Neural progenitor cell (in vitro differentiated cells): ENCODE results near the gene BTN2A1. TPM values are rescaled to one million over a fixed set of nuclear protein-coding genes. Genes with fewer than 3 reads are reported as not detected.

Experiments
- DNase-seq: peaks from one replicate; pipeline ENCODE4 v3.0.0-alpha.2; 2016; ENCODE audit warnings: low spot score
- H2AFZ ChIP-seq: fragments of 200-600 bp; sonication (generic); replicated peaks from 2 replicates; pipeline ENCODE4 v1.6.1; 2016; ENCODE audit warnings: antibody characterized with exemption
- H3F3A ChIP-seq: fragments of 200-600 bp; sonication (generic); 2 replicates; pipeline ENCODE4 v1.6.1; 2016; ENCODE audit warnings: antibody characterized with exemption, low read depth
- H3K27ac ChIP-seq: fragments of 200-600 bp; sonication (generic); 2 replicates; pipeline ENCODE4 v1.5.1; 2016; ENCODE audit warnings: mild to moderate bottlenecking
- H3K27me3 ChIP-seq: fragments of 200-600 bp; sonication (generic); 2 replicates; pipeline ENCODE4 v1.6.1; 2016; ENCODE audit warnings: mild to moderate bottlenecking, moderate library complexity
- H3K36me3 ChIP-seq: fragments of 200-600 bp; sonication (generic); 2 replicates; pipeline ENCODE4 v1.5.1; 2016
- H3K4me1 ChIP-seq: fragments of 200-600 bp; sonication (generic); 2 replicates; pipeline ENCODE4 v1.6.1; 2016; ENCODE audit warnings: mixed run types
- H3K4me2 ChIP-seq: fragments of 200-600 bp; sonication (generic); 2 replicates; pipeline ENCODE4 v1.6.1; 2016
- H3K4me3 ChIP-seq: fragments of 200-600 bp; sonication (generic); 2 replicates; pipeline ENCODE4 v1.5.1; 2016
- H3K79me2 ChIP-seq: fragments of 200-600 bp; sonication (generic); 2 replicates; pipeline ENCODE4 v1.6.1; 2016; ENCODE audit warnings: low read depth
- H3K9ac ChIP-seq: fragments of 200-600 bp; sonication (generic); 2 replicates; pipeline ENCODE4 v1.6.1; 2016
- H3K9me3 ChIP-seq: fragments of 200-600 bp; sonication (generic); 2 replicates; pipeline ENCODE4 v1.5.1; 2016; ENCODE audit warnings: low read depth
- H4K20me1 ChIP-seq: fragments of 200-600 bp; sonication (generic); 2 replicates; pipeline ENCODE4 v1.6.1; 2016; ENCODE audit warnings: low read depth
- H3K27ac Mint-ChIP-seq: 3 replicates; pipeline ENCODE4 v1.8.0; 2021; ENCODE audit warnings: mixed read lengths
- H3K27me3 Mint-ChIP-seq: 2 replicates; pipeline ENCODE4 v1.8.0; 2022; ENCODE audit warnings: low read depth, mild to moderate bottlenecking, inconsistent platforms, moderate library complexity, mixed read lengths; ENCODE audit not compliant: insufficient read depth
- H3K36me3 Mint-ChIP-seq: 3 replicates; pipeline ENCODE4 v1.8.0; 2021; ENCODE audit warnings: mixed read lengths
- H3K4me1 Mint-ChIP-seq: 3 replicates; pipeline ENCODE4 v1.8.0; 2021; ENCODE audit warnings: mixed read lengths
- H3K4me3 Mint-ChIP-seq: 3 replicates; pipeline ENCODE4 v1.8.0; 2021; ENCODE audit warnings: mild to moderate bottlenecking, moderate library complexity, mixed read lengths
- H3K9me3 Mint-ChIP-seq: 3 replicates; pipeline ENCODE4 v1.8.0; 2020; ENCODE audit warnings: mixed read lengths
- CTCF ChIP-seq: fragments of 200-600 bp; sonication (generic); IDR thresholded peaks from 2 replicates; pipeline ENCODE4 v1.5.1; 2017; ENCODE audit warnings: antibody characterized with exemption, mild to moderate bottlenecking
- EZH2 ChIP-seq: fragments of 200-600 bp; sonication (generic); IDR thresholded peaks from 2 replicates; pipeline ENCODE4 v1.6.1; 2017; ENCODE audit warnings: antibody characterized with exemption, mild to moderate bottlenecking, moderate library complexity
- EZH2phosphoT487 ChIP-seq: fragments of 200-600 bp; sonication (generic); IDR thresholded peaks from 2 replicates; pipeline ENCODE4 v1.6.1; 2017; ENCODE audit warnings: antibody characterized with exemption
- total RNA-seq: library from RNA; depleted of rRNA; stranded (reverse); fragments of >200 nt; gene quantifications from 2 replicates; pipeline ENCODE4 v1.2.3, GENCODE V29; 2015; ENCODE audit warnings: low replicate concordance

The BTN2A1 gene
- total RNA-seq, 1 donor from 2014 or later: 11.6 TPM

- H3K79me2 ChIP-seq: no peaks in the 10 kb centered on the region
- H3K4me1 Mint-ChIP-seq: peaks cover 22% of the 10 kb centered on the region
- peaks cover 16% of the 10 kb centered on the region for H3K9me3 Mint-ChIP-seq
- peak overlapping the region; percentile 96 for H2AFZ ChIP-seq
- no peaks in the 10 kb centered on the region for H4K20me1 ChIP-seq
- H3K4me1 ChIP-seq: no peaks in the 10 kb centered on the region
- no peaks in the 10 kb centered on the region for H3K9me3 ChIP-seq
- H3K27ac Mint-ChIP-seq: no peak overlapping the region
- H3K36me3 ChIP-seq: no peaks in the 10 kb centered on the region
- H3F3A ChIP-seq: no peaks in the 10 kb centered on the region
- peaks cover 20% of the 10 kb centered on the region for H3K36me3 Mint-ChIP-seq
- DNase-seq: peak; percentile 46
- TF ChIP-seq EZH2phosphoT487: no peak
- no peak for TF ChIP-seq EZH2
- TF ChIP-seq CTCF: peak; percentile 31
- H3K4me3 Mint-ChIP-seq: no peak overlapping the region
- no peak overlapping the region for H3K9ac ChIP-seq
- H3K27ac ChIP-seq: no peak overlapping the region
- H3K4me3 ChIP-seq: peak overlapping the region; percentile 64
- no peaks in the 10 kb centered on the region for H3K27me3 ChIP-seq
- H3K4me2 ChIP-seq: peak overlapping the region; percentile 78
- H3K27me3 Mint-ChIP-seq: no peaks in the 10 kb centered on the region
Observed at GRCh38 chr6:26420688-26421171, 37.0 kb upstream of the BTN2A1 start.

DNA sequence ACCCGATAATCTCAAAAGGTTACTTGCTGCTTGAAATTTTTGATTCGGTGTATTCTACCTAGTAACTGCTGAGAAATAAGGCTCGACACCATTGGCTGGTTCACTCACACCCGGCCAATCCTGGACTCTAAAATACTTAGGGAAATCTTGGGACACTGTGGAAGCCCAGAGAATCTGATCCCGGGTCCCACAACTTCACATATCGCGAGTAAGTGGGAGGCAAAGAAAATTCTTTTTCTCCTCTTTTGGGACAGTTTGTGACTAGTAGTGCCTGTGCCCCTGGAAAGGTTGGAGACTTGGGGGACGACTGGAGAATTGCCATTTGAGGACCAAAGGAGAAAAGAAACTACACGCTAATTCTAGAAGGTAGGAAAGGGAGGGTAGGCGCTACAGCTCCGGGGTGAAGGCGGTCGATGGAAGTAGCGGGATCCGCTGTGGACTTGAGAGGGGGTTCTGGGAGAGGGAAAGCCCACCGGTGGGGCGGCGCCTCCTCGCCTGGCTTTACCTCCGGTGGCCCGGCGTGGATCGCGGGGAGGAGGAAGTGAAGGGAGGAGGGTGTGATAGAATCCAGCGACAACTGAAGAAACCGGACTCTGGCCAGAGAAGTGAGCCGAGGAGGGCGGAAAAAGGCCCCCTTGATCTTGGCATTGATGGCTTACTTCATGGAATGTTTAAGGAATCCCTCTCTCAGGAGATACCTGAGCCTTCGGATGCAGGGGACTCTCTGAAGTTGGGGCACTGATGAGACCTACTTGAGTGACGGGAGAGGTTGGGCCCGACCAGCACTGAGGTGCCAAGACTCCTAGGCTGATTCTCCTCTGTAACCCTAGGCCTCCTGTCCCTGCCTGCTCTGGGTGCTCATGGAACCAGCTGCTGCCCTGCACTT lies 36.3 kb upstream of the BTN2A1 start:
- H3K27ac ChIP-seq: no peak overlapping the region
- H3K4me3 Mint-ChIP-seq: no peak overlapping the region

GRCh38 chr6:26422329-26422728 lies 35.4 kb upstream of the BTN2A1 start:
- Histone ChIP-seq H2AFZ (no peak overlapping the region), H3K9ac (no peak overlapping the region), H3K9me3 (no peaks in the 10 kb centered on the region), H3K27me3 (no peaks in the 10 kb centered on the region), H3K79me2 (no peaks in the 10 kb centered on the region), H3K4me3 (peak overlapping the region; percentile 64), H4K20me1 (no peaks in the 10 kb centered on the region), H3K36me3 (no peaks in the 10 kb centered on the region), H3K4me1 (no peaks in the 10 kb centered on the region), H3K27ac (no peak overlapping the region), H3F3A (no peaks in the 10 kb centered on the region), H3K4me2 (peak overlapping the region; percentile 78)
- Mint-ChIP-seq H3K36me3 (peaks cover 27% of the 10 kb centered on the region), H3K27ac (no peak overlapping the region), H3K4me1 (peaks cover 22% of the 10 kb centered on the region), H3K27me3 (no peaks in the 10 kb centered on the region), H3K9me3 (peaks cover 10% of the 10 kb centered on the region), H3K4me3 (peak overlapping the region; percentile 63)
- TF ChIP-seq CTCF (no peak), EZH2phosphoT487 (no peak), EZH2 (no peak)
- DNase-seq: no peak

More for the DNA sequence above, 36.3 kb upstream of the BTN2A1 start:
- Mint-ChIP-seq H3K4me1 (peaks cover 22% of the 10 kb centered on the region), H3K27ac (no peak overlapping the region), H3K36me3 (peaks cover 20% of the 10 kb centered on the region), H3K9me3 (peaks cover 14% of the 10 kb centered on the region), H3K27me3 (no peaks in the 10 kb centered on the region)
- Histone ChIP-seq H3K36me3 (no peaks in the 10 kb centered on the region), H3K9me3 (no peaks in the 10 kb centered on the region), H3F3A (no peaks in the 10 kb centered on the region), H3K9ac (peak overlapping the region; percentile 36), H2AFZ (peak overlapping the region; percentile 96), H3K4me3 (peak overlapping the region; percentile 64), H3K79me2 (no peaks in the 10 kb centered on the region), H3K4me1 (no peaks in the 10 kb centered on the region), H3K4me2 (peak overlapping the region; percentile 78), H4K20me1 (no peaks in the 10 kb centered on the region), H3K27me3 (no peaks in the 10 kb centered on the region)
- TF ChIP-seq EZH2phosphoT487 (no peak), EZH2 (no peak), CTCF (no peak)
- DNase-seq: peak; percentile 89
